GM11168 (cell line): ENCODE results near the gene SPTBN1.

ENCODE experiments used
- in situ Hi-C: fragments of 300-500 bp; cut with MboI; formaldehyde crosslinking; loops from one replicate; pipeline ENCODE4 v1.12.0; 2022; ENCODE audit warnings: low sequenced_read_pairs; ENCODE audit not compliant: unreplicated experiment

Gene SPTBN1

GRCh38 chr2:54581326-54582039 is 125.4 kb downstream of the SPTBN1 start:
- in situ Hi-C loops: no loop called here

- in situ Hi-C loops: no loop called here
Measured at GRCh38 chr2:54582987-54583386, 126.9 kb downstream of the SPTBN1 start.

GRCh38 chr2:54584598-54584997 is 128.5 kb downstream of the SPTBN1 start:
- in situ Hi-C loops: no loop called here

- in situ Hi-C loops: no loop called here
Measured at GRCh38 chr2:54585136-54585733, 129.1 kb downstream of the SPTBN1 start.

- in situ Hi-C loops: no loop called here
Measured at GRCh38 chr2:54586062-54586461, 129.9 kb downstream of the SPTBN1 start.

- in situ Hi-C loops: no loop called here
Measured at GRCh38 chr2:54586494-54586893, 130.4 kb downstream of the SPTBN1 start.

GRCh38 chr2:54587171-54588016 is 131.3 kb downstream of the SPTBN1 start:
- in situ Hi-C loops: no loop called here

GRCh38 chr2:54588244-54588899 is 132.2 kb downstream of the SPTBN1 start:
- in situ Hi-C loops: no loop called here

- in situ Hi-C loops: no loop called here
Measured at GRCh38 chr2:54589038-54589339, 132.9 kb downstream of the SPTBN1 start.

- in situ Hi-C loops: no loop called here
Measured at GRCh38 chr2:54589340-54590215, 133.5 kb downstream of the SPTBN1 start.

- in situ Hi-C loops: no loop called here
Measured at GRCh38 chr2:54590216-54591120, 134.3 kb downstream of the SPTBN1 start.

- in situ Hi-C loops: no loop called here
Measured at GRCh38 chr2:54591551-54591950, 135.4 kb downstream of the SPTBN1 start.

GRCh38 chr2:54593249-54593648 is 137.1 kb downstream of the SPTBN1 start:
- in situ Hi-C loops: no loop called here

GRCh38 chr2:54594048-54594447 is 137.9 kb downstream of the SPTBN1 start:
- in situ Hi-C loops: no loop called here

GRCh38 chr2:54595161-54595803 is 139.2 kb downstream of the SPTBN1 start:
- in situ Hi-C loops: no loop called here

GRCh38 chr2:54595999-54596902 is 140.1 kb downstream of the SPTBN1 start:
- in situ Hi-C loops: no loop called here

- in situ Hi-C loops: no loop called here
Measured at GRCh38 chr2:54597153-54597848, 141.2 kb downstream of the SPTBN1 start.
